ENCODE data around the gene LUZP2. TPM values are rescaled to one million over a fixed set of nuclear protein-coding genes. Genes with fewer than 3 reads are reported as not detected.

Gene LUZP2
- total and polyA plus RNA-seq, 9 of the 15 experiments (the other 6 are each of a cell fraction or from before 2014, with no cell fraction given), result not detected

- ChIA-PET POLR2A (no interaction called here), CTCF (ENCODE audit: low intra/inter-chr PET ratio) (no interaction called here)
- in situ Hi-C loops (cut with MboI) (no loop called here), intact Hi-C loops (cut with micrococcal nuclease) (no loop called here)
- 0% methylated on average over 1 of the region's 1 CpG for WGBS (ENCODE audit: insufficient coverage, low coverage, missing lambda C conversion rate)
- ATAC-seq (no peak), DNase-seq (ENCODE audit: extremely low read depth in 1 of 4, low spot score in 3 of 4) (no peak), FAIRE-seq (no peak)
- BruUV-seq (replicated peaks), result no TSS peak
- H3K27me3 ChIP-seq (ENCODE audit: control insufficient read depth in 2 of 2, insufficient read depth in 2 of 2, low read length in 2 of 2), result no peaks in the 10 kb centered on the region
- no peak overlapping the region for H3K27ac ChIP-seq (ENCODE audit: extremely low read depth, low read depth, low read length)
- TF ChIP-seq RFX1 (IDR thresholded peaks at IDR 0.05) (no peak), MCM3 (IDR thresholded peaks at IDR 0.05) (no peak), RFX5 (IDR thresholded peaks at IDR 0.05; ENCODE audit: low read depth, low read length) (no peak), ZNF398 (CRISPR knock-in tag; IDR thresholded peaks at IDR 0.05) (no peak), CEBPG (CRISPR knock-in tag; IDR thresholded peaks at IDR 0.05) (no peak), CEBPG (tag; conservative IDR thresholded peaks at IDR 0.05 in 1 of 2, IDR thresholded peaks at IDR 0.05 in 1 of 2) (no peak), CXXC5 (CRISPR knock-in tag; IDR thresholded peaks at IDR 0.05) (no peak), FOXJ2 (tag; IDR thresholded peaks at IDR 0.05) (no peak), POLR2H (tag; IDR thresholded peaks at IDR 0.05; ENCODE audit: low read depth) (no peak), DMBX1 (CRISPR knock-in tag; IDR thresholded peaks at IDR 0.05; ENCODE audit: borderline replicate concordance) (no peak), NR2C1 (IDR thresholded peaks at IDR 0.05) (no peak), NR2C1 (tag; IDR thresholded peaks at IDR 0.05) (no peak), BHLHE40 (IDR thresholded peaks at IDR 0.05; ENCODE audit: low read length) (no peak), ETV1 (tag; conservative IDR thresholded peaks at IDR 0.05; ENCODE audit: low read depth) (no peak), DLX4 (CRISPR knock-in tag; IDR thresholded peaks at IDR 0.05) (no peak)
- TF ChIP-seq, protein P1, sequence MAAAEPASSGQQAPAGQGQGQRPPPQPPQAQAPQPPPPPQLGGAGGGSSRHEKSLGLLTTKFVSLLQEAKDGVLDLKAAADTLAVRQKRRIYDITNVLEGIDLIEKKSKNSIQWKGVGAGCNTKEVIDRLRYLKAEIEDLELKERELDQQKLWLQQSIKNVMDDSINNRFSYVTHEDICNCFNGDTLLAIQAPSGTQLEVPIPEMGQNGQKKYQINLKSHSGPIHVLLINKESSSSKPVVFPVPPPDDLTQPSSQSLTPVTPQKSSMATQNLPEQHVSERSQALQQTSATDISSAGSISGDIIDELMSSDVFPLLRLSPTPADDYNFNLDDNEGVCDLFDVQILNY (CRISPR knock-in tag; IDR thresholded peaks at IDR 0.05), result no peak
- TF ChIP-seq, protein P2, sequence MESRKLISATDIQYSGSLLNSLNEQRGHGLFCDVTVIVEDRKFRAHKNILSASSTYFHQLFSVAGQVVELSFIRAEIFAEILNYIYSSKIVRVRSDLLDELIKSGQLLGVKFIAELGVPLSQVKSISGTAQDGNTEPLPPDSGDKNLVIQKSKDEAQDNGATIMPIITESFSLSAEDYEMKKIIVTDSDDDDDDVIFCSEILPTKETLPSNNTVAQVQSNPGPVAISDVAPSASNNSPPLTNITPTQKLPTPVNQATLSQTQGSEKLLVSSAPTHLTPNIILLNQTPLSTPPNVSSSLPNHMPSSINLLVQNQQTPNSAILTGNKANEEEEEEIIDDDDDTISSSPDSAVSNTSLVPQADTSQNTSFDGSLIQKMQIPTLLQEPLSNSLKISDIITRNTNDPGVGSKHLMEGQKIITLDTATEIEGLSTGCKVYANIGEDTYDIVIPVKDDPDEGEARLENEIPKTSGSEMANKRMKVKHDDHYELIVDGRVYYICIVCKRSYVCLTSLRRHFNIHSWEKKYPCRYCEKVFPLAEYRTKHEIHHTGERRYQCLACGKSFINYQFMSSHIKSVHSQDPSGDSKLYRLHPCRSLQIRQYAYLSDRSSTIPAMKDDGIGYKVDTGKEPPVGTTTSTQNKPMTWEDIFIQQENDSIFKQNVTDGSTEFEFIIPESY (CRISPR knock-in tag; IDR thresholded peaks at IDR 0.05), result no peak
- no peaks in the 10 kb centered on the region for H3K9me1 ChIP-seq (ENCODE audit: control insufficient read depth, insufficient read depth, low read length)
- H3K36me3 ChIP-seq (ENCODE audit: control insufficient read depth, insufficient read depth, low read length), result no peaks in the 10 kb centered on the region
- H3K4me1 ChIP-seq (replicated peaks in 1 of 2; ENCODE audit: control insufficient read depth in 2 of 2, insufficient read depth in 2 of 2, low read length in 2 of 2), result no peaks in the 10 kb centered on the region
- H3K4me3 ChIP-seq, result no peak overlapping the region
- no peak overlapping the region for H3K9ac ChIP-seq (ENCODE audit: insufficient read depth in 1 of 2, low read depth in 2 of 2, low read length in 2 of 2)
- H3K9me3 ChIP-seq (replicated peaks; ENCODE audit: control insufficient read depth, insufficient read depth, low read depth, low read length), result no peaks in the 10 kb centered on the region; the same call in 1 of the 2 replicates
- no peaks in the 10 kb centered on the region for H3K79me2 ChIP-seq (ENCODE audit: control insufficient read depth, insufficient read depth, low read length)
- H3K4me2 ChIP-seq (ENCODE audit: insufficient read depth, low read length), result no peak overlapping the region
- H2AFZ ChIP-seq (ENCODE audit: low read depth, low read length), result no peak overlapping the region
- no peaks in the 10 kb centered on the region for H4K20me1 ChIP-seq (replicated peaks; ENCODE audit: control insufficient read depth, insufficient read depth, low read length)
Measured at GRCh38 chr11:24664399-24664798, 167.5 kb downstream of the LUZP2 start.
